ENCODE data around the gene VOPP1. TPM values are rescaled to one million over a fixed set of nuclear protein-coding genes. Genes with fewer than 3 reads are reported as not detected.
"Not testable (repeated sequence)": the region's sequence is repeated elsewhere in the genome, so short reads cannot be mapped to it uniquely, and the experiment has no call there.

Gene VOPP1
- total and polyA plus RNA-seq, 5 experiments from 2014 or later, result 19.5 to 48.9 (median 31.5) TPM

- POLR2A ChIA-PET, result interaction anchor here (0.7 to 1.1 kb wide), 3 partner anchors 20 to 103 kb away, joined by 3 read pairs; no protein-coding TSS in a partner anchor
- Mint-ChIP-seq H3K36me3 (no peaks in the 10 kb centered on the region), H3K9me3 (no peaks in the 10 kb centered on the region), H3K4me1 (peaks cover 4 to 20% (median 12%) of the 10 kb centered on the region in 4 donors), H3K27me3 (peaks cover 0 to 7% (median 2%) of the 10 kb centered on the region in 5 donors), H3K4me3 (no peak overlapping the region), H3K27ac (no peak overlapping the region)
- ATAC-seq (no peak), DNase-seq (no peak)
These were observed 20.8 kb upstream of the VOPP1 start for GRCh38 chr7:55593172-55593514.

- DNase-seq (no peak), ATAC-seq (no peak)
- Mint-ChIP-seq H3K27ac (peak overlapping the region in 6 of 10 donors; percentile 29 to 84 (median 36)), H3K4me1 (peaks cover 4 to 14% (median 7%) of the 10 kb centered on the region in 4 donors), H3K36me3 (no peaks in the 10 kb centered on the region), H3K27me3 (peaks cover 0 to 4% (median 0%) of the 10 kb centered on the region in 5 donors), H3K9me3 (no peaks in the 10 kb centered on the region), H3K4me3 (no peak overlapping the region)
- POLR2A ChIA-PET, result no interaction called here
These were observed 20.2 kb upstream of the VOPP1 start for GRCh38 chr7:55592492-55592891.

GRCh38 chr7:55591282-55591931, 19.1 kb upstream of the VOPP1 start:
- Mint-ChIP-seq H3K36me3 (no peaks in the 10 kb centered on the region), H3K4me3 (no peak overlapping the region), H3K27me3 (peaks cover 0 to 4% (median 0%) of the 10 kb centered on the region in 5 donors), H3K4me1 (peaks cover 0 to 10% (median 4%) of the 10 kb centered on the region in 4 donors), H3K27ac (peak overlapping the region in 1 of 10 donors; percentile 19), H3K9me3 (no peaks in the 10 kb centered on the region)
- POLR2A ChIA-PET, result no interaction called here
- DNase-seq (no peak), ATAC-seq (no peak)

GRCh38 chr7:55590517-55591281, 18.4 kb upstream of the VOPP1 start:
- no peak overlapping the region for H3K4me3 Mint-ChIP-seq
- POLR2A ChIA-PET, result no interaction called here
- H3K27ac Mint-ChIP-seq, result peak overlapping the region in 2 of 10 donors; percentile 65 to 71
- H3K4me1 Mint-ChIP-seq, result peaks cover 0 to 10% (median 4%) of the 10 kb centered on the region in 4 donors
- H3K27me3 Mint-ChIP-seq, result peaks cover 0 to 4% (median 0%) of the 10 kb centered on the region in 5 donors
- H3K9me3 Mint-ChIP-seq, result no peaks in the 10 kb centered on the region
- no peaks in the 10 kb centered on the region for H3K36me3 Mint-ChIP-seq
- no peak for DNase-seq
- ATAC-seq, result no peak

- no peak overlapping the region for H3K4me3 Mint-ChIP-seq
- peak overlapping the region in 2 of 10 donors; percentile 15 to 29 for H3K27ac Mint-ChIP-seq
- no peaks in the 10 kb centered on the region for H3K36me3 Mint-ChIP-seq
- ATAC-seq (no peak), DNase-seq (no peak)
- H3K4me1 Mint-ChIP-seq, result peaks cover 0 to 10% (median 4%) of the 10 kb centered on the region in 4 donors
- no peaks in the 10 kb centered on the region for H3K9me3 Mint-ChIP-seq
- POLR2A ChIA-PET, result no interaction called here
- H3K27me3 Mint-ChIP-seq, result peaks cover 0 to 4% (median 0%) of the 10 kb centered on the region in 5 donors
These were observed 17.6 kb upstream of the VOPP1 start for GRCh38 chr7:55589905-55590304.

GRCh38 chr7:55588976-55589604, 16.8 kb upstream of the VOPP1 start:
- H3K27ac Mint-ChIP-seq, result no peak overlapping the region
- ATAC-seq, result no peak
- H3K9me3 Mint-ChIP-seq, result no peaks in the 10 kb centered on the region
- no peaks in the 10 kb centered on the region for H3K36me3 Mint-ChIP-seq
- no peak for DNase-seq
- peaks cover 0 to 10% (median 4%) of the 10 kb centered on the region in 4 donors for H3K4me1 Mint-ChIP-seq
- POLR2A ChIA-PET, result no interaction called here
- H3K27me3 Mint-ChIP-seq, result peaks cover 0 to 4% (median 0%) of the 10 kb centered on the region in 5 donors
- H3K4me3 Mint-ChIP-seq, result no peak overlapping the region

- Mint-ChIP-seq H3K36me3 (no peaks in the 10 kb centered on the region), H3K27ac (peak overlapping the region in 1 of 10 donors; percentile 81), H3K9me3 (no peaks in the 10 kb centered on the region), H3K27me3 (peaks cover 0 to 4% (median 0%) of the 10 kb centered on the region in 5 donors), H3K4me1 (peaks cover 0 to 10% (median 3%) of the 10 kb centered on the region in 4 donors), H3K4me3 (no peak overlapping the region)
- DNase-seq (no peak), ATAC-seq (no peak)
- POLR2A ChIA-PET, result no interaction called here
These were observed 16.0 kb upstream of the VOPP1 start for GRCh38 chr7:55588379-55588699.

- H3K4me3 Mint-ChIP-seq, result no peak overlapping the region
- no peak for ATAC-seq
- H3K27me3 Mint-ChIP-seq, result peaks cover 0 to 4% (median 0%) of the 10 kb centered on the region in 5 donors
- H3K4me1 Mint-ChIP-seq, result peaks cover 0 to 9% (median 3%) of the 10 kb centered on the region in 4 donors
- H3K9me3 Mint-ChIP-seq, result no peaks in the 10 kb centered on the region
- POLR2A ChIA-PET, result interaction anchor here (0.6 kb wide), 1 partner anchor 57 kb away, joined by 5 read pairs; no protein-coding TSS in a partner anchor
- H3K36me3 Mint-ChIP-seq, result no peaks in the 10 kb centered on the region
- no peak for DNase-seq
- H3K27ac Mint-ChIP-seq, result peak overlapping the region in 1 of 10 donors; percentile 23
These were observed 15.5 kb upstream of the VOPP1 start for GRCh38 chr7:55587687-55588378.

GRCh38 chr7:55582656-55583055, 10.4 kb upstream of the VOPP1 start:
- ATAC-seq, H3K9me3 Mint-ChIP-seq, H3K4me1 Mint-ChIP-seq, H3K27ac Mint-ChIP-seq, H3K4me3 Mint-ChIP-seq, DNase-seq, H3K36me3 Mint-ChIP-seq, POLR2A ChIA-PET, H3K27me3 Mint-ChIP-seq: not testable (repeated sequence)

GRCh38 chr7:55576753-55577152, 4.5 kb upstream of the VOPP1 start:
- POLR2A ChIA-PET, result no interaction called here
- DNase-seq, result no peak
- H3K27me3 Mint-ChIP-seq, result no peaks in the 10 kb centered on the region
- no peak for ATAC-seq
- peaks cover 18 to 20% (median 19%) of the 10 kb centered on the region in 4 donors for H3K4me1 Mint-ChIP-seq
- H3K36me3 Mint-ChIP-seq, result no peaks in the 10 kb centered on the region
- H3K9me3 Mint-ChIP-seq, result no peaks in the 10 kb centered on the region
- no peak overlapping the region for H3K27ac Mint-ChIP-seq
- H3K4me3 Mint-ChIP-seq, result no peak overlapping the region

GRCh38 chr7:55575733-55576132, 3.4 kb upstream of the VOPP1 start:
- POLR2A ChIA-PET, result no interaction called here
- Mint-ChIP-seq H3K4me3 (no peak overlapping the region), H3K27ac (peak overlapping the region in 2 of 10 donors; percentile 17 to 21), H3K9me3 (no peaks in the 10 kb centered on the region), H3K27me3 (no peaks in the 10 kb centered on the region), H3K36me3 (no peaks in the 10 kb centered on the region), H3K4me1 (peaks cover 19 to 25% (median 23%) of the 10 kb centered on the region in 4 donors)
- ATAC-seq (no peak), DNase-seq (no peak)

GRCh38 chr7:55575098-55575497, 2.8 kb upstream of the VOPP1 start:
- H3K4me3 Mint-ChIP-seq, result no peak overlapping the region
- POLR2A ChIA-PET, result interaction anchor here (1.0 kb wide), 1 partner anchor 489 kb away, joined by 3 read pairs; the partner anchor contains the start of gene SUMF2
- DNase-seq (no peak), ATAC-seq (no peak)
- no peaks in the 10 kb centered on the region for H3K27me3 Mint-ChIP-seq
- no peaks in the 10 kb centered on the region for H3K9me3 Mint-ChIP-seq
- H3K36me3 Mint-ChIP-seq, result no peaks in the 10 kb centered on the region
- H3K27ac Mint-ChIP-seq, result peak overlapping the region in 4 of 10 donors; percentile 17 to 37 (median 27)
- H3K4me1 Mint-ChIP-seq, result peaks cover 22 to 31% (median 29%) of the 10 kb centered on the region in 4 donors
